Measurements from ENCODE around the gene NACC1.

NACC1 gene

DNA sequence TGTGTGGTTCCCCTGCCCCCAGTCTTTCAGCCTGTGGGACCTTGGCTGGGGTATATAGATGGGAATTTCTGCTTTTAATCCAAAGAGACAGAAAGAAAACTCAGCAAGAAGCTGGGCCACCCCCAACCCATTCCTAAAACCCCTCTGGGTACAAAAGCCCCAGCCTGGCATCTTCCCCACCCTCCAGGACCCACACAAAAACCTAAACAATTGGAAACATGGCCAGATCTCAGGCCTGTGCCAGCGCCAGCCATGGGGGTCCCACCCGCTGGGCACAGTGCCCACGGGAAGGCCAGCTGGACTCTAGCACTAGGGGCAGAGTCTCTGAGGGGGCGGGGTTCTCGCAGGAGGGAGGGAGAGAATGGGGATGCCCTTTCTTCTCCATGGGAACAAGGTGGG is 24.0 kb upstream of the NACC1 start:
- Histone ChIP-seq H3K4me1 (ENCODE audit: insufficient read depth, low read length, poor library complexity, severe bottlenecking) (peaks cover 18% of the 10 kb centered on the region), H3K9ac (ENCODE audit: low read depth, low read length, poor library complexity, severe bottlenecking) (peak overlapping the region; percentile 100), H3K27me3 (ENCODE audit: insufficient read depth, low read length, poor library complexity, severe bottlenecking) (peaks cover 13% of the 10 kb centered on the region), H3K79me2 (ENCODE audit: insufficient read depth, low read length) (peaks cover 41% of the 10 kb centered on the region), H3F3A (ENCODE audit: low read depth) (peaks cover 23% of the 10 kb centered on the region), H3K4me3 (ENCODE audit: low read length, poor library complexity, severe bottlenecking) (peak overlapping the region; percentile 94), H4K20me1 (ENCODE audit: insufficient read depth, low read length, poor library complexity, severe bottlenecking) (peaks cover 39% of the 10 kb centered on the region), H3K4me2 (ENCODE audit: low read depth, low read length, poor library complexity, severe bottlenecking) (peak overlapping the region; percentile 77), H2AFZ (ENCODE audit: low read length) (no peak overlapping the region), H3K36me3 (ENCODE audit: insufficient read depth, low read length) (peaks cover 6% of the 10 kb centered on the region), H3K9me2 (replicated peaks; ENCODE audit: low read depth, low read length) (no peaks in the 10 kb centered on the region), H3K9me3 (ENCODE audit: insufficient read depth, low read depth, low read length) (no peaks in the 10 kb centered on the region)
- TF ChIP-seq, protein P1, sequence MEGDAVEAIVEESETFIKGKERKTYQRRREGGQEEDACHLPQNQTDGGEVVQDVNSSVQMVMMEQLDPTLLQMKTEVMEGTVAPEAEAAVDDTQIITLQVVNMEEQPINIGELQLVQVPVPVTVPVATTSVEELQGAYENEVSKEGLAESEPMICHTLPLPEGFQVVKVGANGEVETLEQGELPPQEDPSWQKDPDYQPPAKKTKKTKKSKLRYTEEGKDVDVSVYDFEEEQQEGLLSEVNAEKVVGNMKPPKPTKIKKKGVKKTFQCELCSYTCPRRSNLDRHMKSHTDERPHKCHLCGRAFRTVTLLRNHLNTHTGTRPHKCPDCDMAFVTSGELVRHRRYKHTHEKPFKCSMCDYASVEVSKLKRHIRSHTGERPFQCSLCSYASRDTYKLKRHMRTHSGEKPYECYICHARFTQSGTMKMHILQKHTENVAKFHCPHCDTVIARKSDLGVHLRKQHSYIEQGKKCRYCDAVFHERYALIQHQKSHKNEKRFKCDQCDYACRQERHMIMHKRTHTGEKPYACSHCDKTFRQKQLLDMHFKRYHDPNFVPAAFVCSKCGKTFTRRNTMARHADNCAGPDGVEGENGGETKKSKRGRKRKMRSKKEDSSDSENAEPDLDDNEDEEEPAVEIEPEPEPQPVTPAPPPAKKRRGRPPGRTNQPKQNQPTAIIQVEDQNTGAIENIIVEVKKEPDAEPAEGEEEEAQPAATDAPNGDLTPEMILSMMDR (conservative IDR thresholded peaks at IDR 0.05; ENCODE audit: low read length) = no peak
- no peak for TF ChIP-seq EZH2phosphoT487 (IDR thresholded peaks at IDR 0.05; ENCODE audit: borderline replicate concordance)

DNA sequence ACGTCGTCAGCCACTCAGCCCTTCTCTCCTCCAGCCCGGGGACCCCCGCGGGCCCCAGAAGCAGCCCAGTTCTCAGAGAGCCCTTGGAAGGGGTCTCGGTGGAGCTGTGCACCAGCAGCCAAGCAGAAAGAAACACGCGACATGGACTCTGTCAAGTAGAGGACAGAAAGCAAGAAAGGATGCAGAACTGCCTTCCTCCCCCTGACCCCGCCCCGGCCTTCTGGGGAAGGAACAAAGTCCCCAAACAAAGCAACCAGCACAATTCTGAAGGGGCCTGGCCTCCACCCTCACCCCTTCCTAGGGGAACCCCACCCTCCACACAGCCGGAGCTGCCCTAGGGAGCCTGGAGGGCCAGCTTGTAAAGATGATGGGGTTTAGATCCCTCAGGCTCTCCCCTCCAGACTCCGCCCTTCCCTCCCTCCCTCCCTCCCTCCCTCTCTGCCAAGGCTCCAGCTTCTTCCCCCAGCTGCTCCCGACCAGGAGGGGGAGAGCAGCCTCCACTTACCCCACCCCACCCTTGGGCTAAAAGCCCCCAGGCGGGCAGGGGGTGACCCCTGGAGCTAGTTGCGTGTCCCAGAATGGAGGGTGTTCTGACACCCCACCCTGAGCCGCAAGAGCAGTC is 23.2 kb upstream of the NACC1 start:
- Histone ChIP-seq H3F3A (ENCODE audit: low read depth) (peaks cover 27% of the 10 kb centered on the region), H3K79me2 (ENCODE audit: insufficient read depth, low read length) (peaks cover 49% of the 10 kb centered on the region), H3K36me3 (ENCODE audit: insufficient read depth, low read length) (peaks cover 14% of the 10 kb centered on the region), H3K9ac (ENCODE audit: low read depth, low read length, poor library complexity, severe bottlenecking) (peak overlapping the region; percentile 100), H3K4me3 (ENCODE audit: low read length, poor library complexity, severe bottlenecking) (peak overlapping the region; percentile 94), H4K20me1 (ENCODE audit: insufficient read depth, low read length, poor library complexity, severe bottlenecking) (peaks cover 43% of the 10 kb centered on the region), H3K27me3 (ENCODE audit: insufficient read depth, low read length, poor library complexity, severe bottlenecking) (peaks cover 18% of the 10 kb centered on the region), H3K4me2 (ENCODE audit: low read depth, low read length, poor library complexity, severe bottlenecking) (peak overlapping the region; percentile 77), H3K9me3 (ENCODE audit: insufficient read depth, low read depth, low read length) (no peaks in the 10 kb centered on the region), H3K9me2 (replicated peaks; ENCODE audit: low read depth, low read length) (no peaks in the 10 kb centered on the region), H2AFZ (ENCODE audit: low read length) (no peak overlapping the region), H3K4me1 (ENCODE audit: insufficient read depth, low read length, poor library complexity, severe bottlenecking) (peaks cover 20% of the 10 kb centered on the region)
- TF ChIP-seq EZH2phosphoT487 (IDR thresholded peaks at IDR 0.05; ENCODE audit: borderline replicate concordance) = no peak
- TF ChIP-seq, protein P1 (conservative IDR thresholded peaks at IDR 0.05; ENCODE audit: low read length) = no peak

DNA sequence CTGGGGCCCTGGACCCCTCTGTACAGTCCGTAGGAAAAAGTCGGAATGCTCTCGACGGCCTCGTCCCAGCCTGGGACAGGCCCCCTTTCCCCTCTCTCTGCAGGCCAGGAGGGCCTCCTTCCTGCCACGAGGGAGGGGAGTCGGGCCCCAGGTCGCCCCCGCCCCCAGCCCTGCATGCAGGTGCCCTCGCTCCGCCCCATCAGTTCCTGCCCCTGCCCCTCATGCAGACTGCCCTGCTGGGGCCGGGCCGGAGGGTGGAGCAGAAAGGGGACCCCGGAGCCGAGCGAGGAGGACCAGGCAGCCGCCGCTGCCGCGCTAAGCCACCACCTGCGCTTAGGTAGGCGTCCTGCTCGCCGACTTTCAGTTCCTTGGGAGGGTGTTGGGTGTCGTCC is 22.7 kb upstream of the NACC1 start:
- Histone ChIP-seq H3K4me2 (ENCODE audit: low read depth, low read length, poor library complexity, severe bottlenecking) (peak overlapping the region; percentile 77), H3K79me2 (ENCODE audit: insufficient read depth, low read length) (peaks cover 54% of the 10 kb centered on the region), H4K20me1 (ENCODE audit: insufficient read depth, low read length, poor library complexity, severe bottlenecking) (peaks cover 48% of the 10 kb centered on the region), H3K36me3 (ENCODE audit: insufficient read depth, low read length) (peaks cover 19% of the 10 kb centered on the region), H3F3A (ENCODE audit: low read depth) (peaks cover 32% of the 10 kb centered on the region), H3K9me2 (replicated peaks; ENCODE audit: low read depth, low read length) (no peaks in the 10 kb centered on the region), H3K4me3 (ENCODE audit: low read length, poor library complexity, severe bottlenecking) (peak overlapping the region; percentile 94), H3K9ac (ENCODE audit: low read depth, low read length, poor library complexity, severe bottlenecking) (peak overlapping the region; percentile 100), H3K9me3 (ENCODE audit: insufficient read depth, low read depth, low read length) (no peaks in the 10 kb centered on the region), H2AFZ (ENCODE audit: low read length) (no peak overlapping the region), H3K27me3 (ENCODE audit: insufficient read depth, low read length, poor library complexity, severe bottlenecking) (peaks cover 21% of the 10 kb centered on the region), H3K4me1 (ENCODE audit: insufficient read depth, low read length, poor library complexity, severe bottlenecking) (peaks cover 24% of the 10 kb centered on the region)
- no peak for TF ChIP-seq EZH2phosphoT487 (IDR thresholded peaks at IDR 0.05; ENCODE audit: borderline replicate concordance)
- TF ChIP-seq, protein P1 (conservative IDR thresholded peaks at IDR 0.05; ENCODE audit: low read length) = no peak

All from Loucy (cell line).